ENCODE data around the gene ZDHHC14.

The ZDHHC14 gene

GRCh38 chr6:157635388-157636244, 254.6 kb downstream of the ZDHHC14 start:
- H3K9me3 ChIP-seq (replicated peaks; ENCODE audit: insufficient read depth, low read length), result no peaks in the 10 kb centered on the region
- H2AFZ ChIP-seq (ENCODE audit: low read length), result no peak overlapping the region
- H3K27ac ChIP-seq (ENCODE audit: low read length), result no peak overlapping the region
- no peak overlapping the region for H3K4me2 ChIP-seq (ENCODE audit: low read depth, low read length)
- no peaks in the 10 kb centered on the region for H3F3A ChIP-seq (ENCODE audit: insufficient read depth, low read length)
- H3K36me3 ChIP-seq (replicated peaks; ENCODE audit: insufficient read depth, low read length), result no peaks in the 10 kb centered on the region
- H3K79me2 ChIP-seq (ENCODE audit: low read length), result no peaks in the 10 kb centered on the region
- no peaks in the 10 kb centered on the region for H3K9me2 ChIP-seq (replicated peaks; ENCODE audit: insufficient read depth, low read length)
- no peak overlapping the region for H3K4me3 ChIP-seq (ENCODE audit: low read length)
- H4K20me1 ChIP-seq (ENCODE audit: insufficient read depth, low read length), result no peaks in the 10 kb centered on the region
- TF ChIP-seq, protein P1, sequence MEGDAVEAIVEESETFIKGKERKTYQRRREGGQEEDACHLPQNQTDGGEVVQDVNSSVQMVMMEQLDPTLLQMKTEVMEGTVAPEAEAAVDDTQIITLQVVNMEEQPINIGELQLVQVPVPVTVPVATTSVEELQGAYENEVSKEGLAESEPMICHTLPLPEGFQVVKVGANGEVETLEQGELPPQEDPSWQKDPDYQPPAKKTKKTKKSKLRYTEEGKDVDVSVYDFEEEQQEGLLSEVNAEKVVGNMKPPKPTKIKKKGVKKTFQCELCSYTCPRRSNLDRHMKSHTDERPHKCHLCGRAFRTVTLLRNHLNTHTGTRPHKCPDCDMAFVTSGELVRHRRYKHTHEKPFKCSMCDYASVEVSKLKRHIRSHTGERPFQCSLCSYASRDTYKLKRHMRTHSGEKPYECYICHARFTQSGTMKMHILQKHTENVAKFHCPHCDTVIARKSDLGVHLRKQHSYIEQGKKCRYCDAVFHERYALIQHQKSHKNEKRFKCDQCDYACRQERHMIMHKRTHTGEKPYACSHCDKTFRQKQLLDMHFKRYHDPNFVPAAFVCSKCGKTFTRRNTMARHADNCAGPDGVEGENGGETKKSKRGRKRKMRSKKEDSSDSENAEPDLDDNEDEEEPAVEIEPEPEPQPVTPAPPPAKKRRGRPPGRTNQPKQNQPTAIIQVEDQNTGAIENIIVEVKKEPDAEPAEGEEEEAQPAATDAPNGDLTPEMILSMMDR (IDR thresholded peaks at IDR 0.05; ENCODE audit: low read length), result no peak
- TF ChIP-seq EZH2phosphoT487 (IDR thresholded peaks at IDR 0.05; ENCODE audit: low read length) (no peak), EZH2 (optimal IDR thresholded peaks at IDR 0.05; ENCODE audit: low read depth, low read length) (no peak)
- H3K9ac ChIP-seq (ENCODE audit: low read length), result no peak overlapping the region
- no peaks in the 10 kb centered on the region for H3K4me1 ChIP-seq (ENCODE audit: low read length)
- no peaks in the 10 kb centered on the region for H3K27me3 ChIP-seq (replicated peaks; ENCODE audit: insufficient read depth, low read length)
- no peak for DNase-seq

DNA sequence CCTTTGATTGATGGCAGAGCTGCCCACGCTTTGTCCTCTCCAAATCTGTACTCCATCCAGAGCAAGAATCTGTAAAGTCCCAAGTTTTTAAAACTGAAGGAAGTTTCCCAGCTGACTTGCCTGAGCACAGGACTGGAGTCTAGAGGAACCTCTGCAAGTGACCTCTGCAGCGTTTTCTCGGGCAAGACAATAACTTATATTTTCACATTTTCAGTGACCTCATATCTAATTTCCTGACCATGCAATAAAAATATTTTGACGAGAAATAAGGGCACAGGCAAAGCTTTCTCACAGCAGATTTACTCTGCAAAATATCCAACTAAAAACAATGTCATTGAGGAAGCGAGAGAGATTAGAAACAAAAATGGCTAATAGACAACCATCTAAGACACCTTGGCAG, 256.5 kb downstream of the ZDHHC14 start:
- Histone ChIP-seq H3K9me3 (replicated peaks; ENCODE audit: insufficient read depth, low read length) (no peaks in the 10 kb centered on the region), H3K4me2 (ENCODE audit: low read depth, low read length) (no peak overlapping the region), H3K9ac (ENCODE audit: low read length) (no peak overlapping the region), H3K27ac (ENCODE audit: low read length) (no peak overlapping the region), H3K4me3 (ENCODE audit: low read length) (no peak overlapping the region), H3K36me3 (replicated peaks; ENCODE audit: insufficient read depth, low read length) (no peaks in the 10 kb centered on the region), H3F3A (ENCODE audit: insufficient read depth, low read length) (no peaks in the 10 kb centered on the region), H3K27me3 (replicated peaks; ENCODE audit: insufficient read depth, low read length) (no peaks in the 10 kb centered on the region), H4K20me1 (ENCODE audit: insufficient read depth, low read length) (no peaks in the 10 kb centered on the region), H3K9me2 (replicated peaks; ENCODE audit: insufficient read depth, low read length) (no peaks in the 10 kb centered on the region), H3K79me2 (ENCODE audit: low read length) (no peaks in the 10 kb centered on the region), H3K4me1 (ENCODE audit: low read length) (no peaks in the 10 kb centered on the region), H2AFZ (ENCODE audit: low read length) (no peak overlapping the region)
- TF ChIP-seq EZH2phosphoT487 (IDR thresholded peaks at IDR 0.05; ENCODE audit: low read length) (no peak), EZH2 (optimal IDR thresholded peaks at IDR 0.05; ENCODE audit: low read depth, low read length) (no peak)
- TF ChIP-seq, protein P1 (IDR thresholded peaks at IDR 0.05; ENCODE audit: low read length), result no peak
- no peak for DNase-seq

DNA sequence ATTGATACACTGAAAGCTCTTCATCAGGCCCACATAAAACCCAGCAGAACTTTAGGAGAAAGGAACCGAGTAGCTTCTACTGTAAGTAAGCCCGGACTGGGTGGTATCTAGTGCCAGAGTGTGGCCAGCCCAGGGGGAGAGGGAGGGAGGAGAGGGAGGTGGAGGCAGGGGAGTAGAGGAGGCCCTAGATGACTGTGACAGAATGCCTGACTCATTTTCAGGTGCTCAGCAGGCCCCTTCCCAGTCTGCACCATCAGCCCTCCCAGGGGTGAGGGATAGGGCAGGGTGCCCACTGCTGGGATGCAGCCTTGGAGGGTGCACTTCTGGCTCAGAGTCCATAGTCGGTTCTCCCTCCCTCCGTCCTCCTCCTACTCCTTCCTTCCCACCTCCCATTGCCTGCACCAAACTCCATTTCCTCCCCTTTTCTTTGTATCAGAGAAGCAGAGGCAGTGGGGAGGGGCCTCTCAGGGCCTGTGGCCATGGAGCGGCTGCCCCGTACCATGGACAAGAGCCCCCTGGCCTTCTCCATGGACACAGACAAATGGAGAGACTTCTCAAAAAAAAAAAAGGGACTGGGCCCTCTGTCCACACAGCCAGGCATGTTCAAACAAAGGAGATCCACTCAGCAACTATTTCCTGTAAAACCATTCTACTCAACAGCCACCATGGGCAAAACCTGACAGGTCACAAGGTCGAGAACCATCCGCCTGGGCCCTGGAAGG, 257.1 kb downstream of the ZDHHC14 start:
- no peak overlapping the region for H3K4me3 ChIP-seq (ENCODE audit: low read length)
- no peak for DNase-seq
- no peak overlapping the region for H2AFZ ChIP-seq (ENCODE audit: low read length)
- H3K9me3 ChIP-seq (replicated peaks; ENCODE audit: insufficient read depth, low read length), result no peaks in the 10 kb centered on the region
- no peaks in the 10 kb centered on the region for H3K27me3 ChIP-seq (replicated peaks; ENCODE audit: insufficient read depth, low read length)
- no peaks in the 10 kb centered on the region for H3F3A ChIP-seq (ENCODE audit: insufficient read depth, low read length)
- no peak overlapping the region for H3K27ac ChIP-seq (ENCODE audit: low read length)
- H3K79me2 ChIP-seq (ENCODE audit: low read length), result no peaks in the 10 kb centered on the region
- H3K36me3 ChIP-seq (replicated peaks; ENCODE audit: insufficient read depth, low read length), result no peaks in the 10 kb centered on the region
- no peaks in the 10 kb centered on the region for H4K20me1 ChIP-seq (ENCODE audit: insufficient read depth, low read length)
- H3K9ac ChIP-seq (ENCODE audit: low read length), result no peak overlapping the region
- TF ChIP-seq, protein P1 (IDR thresholded peaks at IDR 0.05; ENCODE audit: low read length), result no peak
- TF ChIP-seq EZH2phosphoT487 (IDR thresholded peaks at IDR 0.05; ENCODE audit: low read length), result no peak
- no peak overlapping the region for H3K4me2 ChIP-seq (ENCODE audit: low read depth, low read length)
- H3K4me1 ChIP-seq (ENCODE audit: low read length), result no peaks in the 10 kb centered on the region
- no peaks in the 10 kb centered on the region for H3K9me2 ChIP-seq (replicated peaks; ENCODE audit: insufficient read depth, low read length)
